Measurements from ENCODE around the gene THAP5. TPM values are rescaled to one million over a fixed set of nuclear protein-coding genes. Genes with fewer than 3 reads are reported as not detected.

THAP5 gene
- total and polyA plus RNA-seq, 4 donors, result 8.5 to 41.3 (median 17.1) TPM

DNA sequence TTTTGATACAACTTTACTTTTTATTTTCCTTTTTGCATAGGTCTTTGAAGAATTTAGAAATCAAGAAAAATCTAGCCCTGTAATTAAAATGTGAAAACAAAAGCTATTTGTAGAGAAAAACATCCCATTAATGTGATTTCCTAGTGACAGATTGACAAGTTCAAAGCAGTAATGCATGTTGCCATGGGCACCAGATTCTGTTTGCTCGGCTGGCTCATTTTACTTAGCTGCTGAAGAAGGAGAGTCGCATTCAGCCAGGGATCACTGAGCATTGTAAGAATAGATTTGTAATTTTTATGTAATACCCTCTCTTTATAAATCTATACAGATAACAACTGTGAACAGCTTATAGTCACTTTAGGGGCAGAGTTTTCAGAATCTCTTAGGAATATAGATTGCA lies 28.6 kb upstream of the THAP5 start:
- Histone ChIP-seq H3K4me3 (no peak overlapping the region), H3K9ac (ENCODE audit: insufficient read depth in 1 of 2, low read length in 2 of 2) (no peak overlapping the region), H3K27me3 (ENCODE audit: control insufficient read depth in 3 of 3, insufficient read depth in 3 of 3, low read length in 2 of 3) (no peaks in the 10 kb centered on the region), H3K9me3 (ENCODE audit: control insufficient read depth in 4 of 4, insufficient read depth in 3 of 4, low read length in 3 of 4) (no peaks in the 10 kb centered on the region), H3K36me3 (ENCODE audit: control insufficient read depth in 4 of 4, insufficient read depth in 4 of 4, low read length in 4 of 4) (no peaks in the 10 kb centered on the region), H3K4me1 (ENCODE audit: control insufficient read depth in 5 of 5, insufficient read depth in 5 of 5, low read length in 5 of 5) (peaks cover 0 to 16% (median 0%) of the 10 kb centered on the region in 5 donors), H3K27ac (ENCODE audit: low read depth in 1 of 2, low read length in 1 of 2) (no peak overlapping the region)
- 50 to 52% methylated on average over 2 of the region's 2 CpGs for WGBS, 2 donors
- DNase-seq (peak; percentile 38 to 62 (median 42)), ATAC-seq (ENCODE audit: insufficient read depth, low FRiP score) (no peak)
- TF ChIP-seq, protein P1, sequence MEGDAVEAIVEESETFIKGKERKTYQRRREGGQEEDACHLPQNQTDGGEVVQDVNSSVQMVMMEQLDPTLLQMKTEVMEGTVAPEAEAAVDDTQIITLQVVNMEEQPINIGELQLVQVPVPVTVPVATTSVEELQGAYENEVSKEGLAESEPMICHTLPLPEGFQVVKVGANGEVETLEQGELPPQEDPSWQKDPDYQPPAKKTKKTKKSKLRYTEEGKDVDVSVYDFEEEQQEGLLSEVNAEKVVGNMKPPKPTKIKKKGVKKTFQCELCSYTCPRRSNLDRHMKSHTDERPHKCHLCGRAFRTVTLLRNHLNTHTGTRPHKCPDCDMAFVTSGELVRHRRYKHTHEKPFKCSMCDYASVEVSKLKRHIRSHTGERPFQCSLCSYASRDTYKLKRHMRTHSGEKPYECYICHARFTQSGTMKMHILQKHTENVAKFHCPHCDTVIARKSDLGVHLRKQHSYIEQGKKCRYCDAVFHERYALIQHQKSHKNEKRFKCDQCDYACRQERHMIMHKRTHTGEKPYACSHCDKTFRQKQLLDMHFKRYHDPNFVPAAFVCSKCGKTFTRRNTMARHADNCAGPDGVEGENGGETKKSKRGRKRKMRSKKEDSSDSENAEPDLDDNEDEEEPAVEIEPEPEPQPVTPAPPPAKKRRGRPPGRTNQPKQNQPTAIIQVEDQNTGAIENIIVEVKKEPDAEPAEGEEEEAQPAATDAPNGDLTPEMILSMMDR (IDR thresholded peaks at IDR 0.05; ENCODE audit: control extremely low read depth, extremely low read depth), result no peak

DNA sequence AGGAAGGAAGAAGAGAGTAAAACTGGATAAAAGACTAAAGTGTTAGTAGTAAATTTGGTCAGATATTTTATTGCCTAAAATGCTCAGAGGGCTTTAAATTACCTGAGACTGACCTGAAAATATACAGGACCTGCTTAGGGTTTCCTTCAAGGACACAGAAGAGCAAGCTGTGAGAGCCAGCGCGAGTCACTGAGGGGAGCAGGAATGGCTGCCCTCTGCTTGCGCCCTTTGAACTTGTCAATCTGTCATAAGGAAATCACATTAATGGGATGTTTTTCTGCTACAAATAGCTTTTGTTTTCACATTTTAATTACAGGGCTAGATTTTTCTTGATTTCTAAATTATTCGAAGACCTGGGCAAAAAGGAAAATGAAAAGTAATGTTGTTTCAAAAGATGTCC lies 27.1 kb upstream of the THAP5 start:
- Histone ChIP-seq H3K4me1 (ENCODE audit: control insufficient read depth in 5 of 5, insufficient read depth in 5 of 5, low read length in 5 of 5) (peaks cover 0 to 19% (median 0%) of the 10 kb centered on the region in 5 donors), H3K9me3 (ENCODE audit: control insufficient read depth in 4 of 4, insufficient read depth in 3 of 4, low read length in 3 of 4) (no peaks in the 10 kb centered on the region), H3K36me3 (ENCODE audit: control insufficient read depth in 4 of 4, insufficient read depth in 4 of 4, low read length in 4 of 4) (no peaks in the 10 kb centered on the region), H3K27ac (ENCODE audit: low read depth in 1 of 2, low read length in 1 of 2) (no peak overlapping the region), H3K27me3 (ENCODE audit: control insufficient read depth in 3 of 3, insufficient read depth in 3 of 3, low read length in 2 of 3) (no peaks in the 10 kb centered on the region), H3K4me3 (no peak overlapping the region), H3K9ac (ENCODE audit: insufficient read depth in 1 of 2, low read length in 2 of 2) (no peak overlapping the region)
- WGBS, 2 donors, result 64 to 94% methylated on average over 4 of the region's 4 CpGs
- TF ChIP-seq, protein P1 (IDR thresholded peaks at IDR 0.05; ENCODE audit: control extremely low read depth, extremely low read depth), result no peak
- ATAC-seq (ENCODE audit: insufficient read depth, low FRiP score), result no peak
- no peak for DNase-seq

GRCh38 chr7:108592646-108593201 lies 23.2 kb upstream of the THAP5 start:
- peak; percentile 69 to 78 (median 69) for DNase-seq
- no peak overlapping the region for H3K9ac ChIP-seq (ENCODE audit: insufficient read depth in 1 of 2, low read length in 2 of 2)
- peaks cover 0 to 3% (median 0%) of the 10 kb centered on the region in 5 donors for H3K4me1 ChIP-seq (ENCODE audit: control insufficient read depth in 5 of 5, insufficient read depth in 5 of 5, low read length in 5 of 5)
- H3K9me3 ChIP-seq (ENCODE audit: control insufficient read depth in 4 of 4, insufficient read depth in 3 of 4, low read length in 3 of 4), result no peaks in the 10 kb centered on the region
- no peaks in the 10 kb centered on the region for H3K27me3 ChIP-seq (ENCODE audit: control insufficient read depth in 3 of 3, insufficient read depth in 3 of 3, low read length in 2 of 3)
- no peak overlapping the region for H3K4me3 ChIP-seq
- TF ChIP-seq, protein P1 (IDR thresholded peaks at IDR 0.05; ENCODE audit: control extremely low read depth, extremely low read depth), result no peak
- WGBS, 2 donors, result 47 to 63% methylated on average over 3 of the region's 3 CpGs
- H3K27ac ChIP-seq (ENCODE audit: low read depth in 1 of 2, low read length in 1 of 2), result no peak overlapping the region
- ATAC-seq (ENCODE audit: insufficient read depth, low FRiP score), result no peak
- H3K36me3 ChIP-seq (ENCODE audit: control insufficient read depth in 4 of 4, insufficient read depth in 4 of 4, low read length in 4 of 4), result no peaks in the 10 kb centered on the region

DNA sequence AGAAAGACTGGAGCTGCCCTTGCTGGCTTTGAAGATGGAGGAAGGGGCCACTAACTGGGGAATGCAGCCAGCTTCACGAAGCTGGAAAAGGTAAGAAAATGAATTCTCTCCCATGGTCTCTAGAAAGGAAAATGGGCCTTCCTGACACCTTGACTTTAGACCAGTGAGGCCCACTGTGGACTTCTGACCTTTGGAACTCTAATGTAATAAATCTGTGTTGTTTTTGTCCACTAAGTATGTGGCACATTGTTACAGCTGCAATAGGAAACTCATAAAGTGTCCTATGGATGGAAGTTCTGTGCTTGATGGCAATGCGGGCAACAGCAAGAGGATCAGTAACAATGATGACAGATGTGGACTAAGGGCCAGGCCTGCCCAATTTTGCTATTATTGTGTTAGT lies 21.1 kb upstream of the THAP5 start:
- WGBS, 2 donors, result 88 to 91% methylated on average over 2 of the region's 2 CpGs
- Histone ChIP-seq H3K9me3 (ENCODE audit: control insufficient read depth in 4 of 4, insufficient read depth in 3 of 4, low read length in 3 of 4) (no peaks in the 10 kb centered on the region), H3K4me1 (ENCODE audit: control insufficient read depth in 5 of 5, insufficient read depth in 5 of 5, low read length in 5 of 5) (peaks cover 0 to 3% (median 0%) of the 10 kb centered on the region in 5 donors), H3K4me3 (no peak overlapping the region), H3K27ac (ENCODE audit: low read depth in 1 of 2, low read length in 1 of 2) (no peak overlapping the region), H3K27me3 (ENCODE audit: control insufficient read depth in 3 of 3, insufficient read depth in 3 of 3, low read length in 2 of 3) (no peaks in the 10 kb centered on the region), H3K9ac (ENCODE audit: insufficient read depth in 1 of 2, low read length in 2 of 2) (no peak overlapping the region), H3K36me3 (ENCODE audit: control insufficient read depth in 4 of 4, insufficient read depth in 4 of 4, low read length in 4 of 4) (no peaks in the 10 kb centered on the region)
- ATAC-seq (ENCODE audit: insufficient read depth, low FRiP score) (no peak), DNase-seq (no peak)
- TF ChIP-seq, protein P1 (IDR thresholded peaks at IDR 0.05; ENCODE audit: control extremely low read depth, extremely low read depth), result no peak
